ENCODE data around the gene PTGS1.
"Not testable (repeated sequence)": the region's sequence is repeated elsewhere in the genome, so short reads cannot be mapped to it uniquely, and the experiment has no call there.

Gene PTGS1

GRCh38 chr9:122370869-122371755 lies at the start of gene PTGS1:
TSS of gene PTGS1 (plus strand) at chr9:122371024. CDS start at chr9:122371085, 61 bp downstream.
- no peak for DNase-seq

GRCh38 chr9:122322553-122322952 lies 48.3 kb upstream of the PTGS1 start:
- no peak for DNase-seq

GRCh38 chr9:122324665-122325064 lies 46.2 kb upstream of the PTGS1 start:
- not testable (repeated sequence) for DNase-seq

GRCh38 chr9:122325124-122325523 lies 45.7 kb upstream of the PTGS1 start:
- no peak for DNase-seq

GRCh38 chr9:122327175-122327574 lies 43.6 kb upstream of the PTGS1 start:
- no peak for DNase-seq

GRCh38 chr9:122329597-122329996 lies 41.2 kb upstream of the PTGS1 start:
- DNase-seq = no peak

GRCh38 chr9:122330466-122330865 lies 40.4 kb upstream of the PTGS1 start:
- DNase-seq = not testable (repeated sequence)

GRCh38 chr9:122331523-122331927 lies 39.3 kb upstream of the PTGS1 start:
- DNase-seq = no peak

GRCh38 chr9:122332083-122332482 lies 38.7 kb upstream of the PTGS1 start:
- no peak for DNase-seq

GRCh38 chr9:122332644-122333043 lies 38.2 kb upstream of the PTGS1 start:
- DNase-seq = no peak

GRCh38 chr9:122333169-122333808 lies 37.5 kb upstream of the PTGS1 start:
- DNase-seq = no peak

- DNase-seq = no peak
These were observed 35.9 kb upstream of the PTGS1 start for GRCh38 chr9:122334916-122335315.

GRCh38 chr9:122336189-122336588 lies 34.6 kb upstream of the PTGS1 start:
- DNase-seq = no peak

GRCh38 chr9:122336866-122337555 lies 33.8 kb upstream of the PTGS1 start:
- DNase-seq = no peak

GRCh38 chr9:122337556-122337929 lies 33.3 kb upstream of the PTGS1 start:
- no peak for DNase-seq

- no peak for DNase-seq
These were observed 32.3 kb upstream of the PTGS1 start for GRCh38 chr9:122338536-122338935.

GRCh38 chr9:122338994-122339393 lies 31.8 kb upstream of the PTGS1 start:
- DNase-seq = no peak

GRCh38 chr9:122339579-122339978 lies 31.2 kb upstream of the PTGS1 start:
- no peak for DNase-seq

- no peak for DNase-seq
These were observed 30.7 kb upstream of the PTGS1 start for GRCh38 chr9:122340161-122340560.

GRCh38 chr9:122342323-122343050 lies 28.3 kb upstream of the PTGS1 start:
- DNase-seq = no peak

- no peak for DNase-seq
These were observed 24.1 kb upstream of the PTGS1 start for GRCh38 chr9:122346478-122347347.
